ENCODE results near the gene C12orf43. TPM values are rescaled to one million over a fixed set of nuclear protein-coding genes. Genes with fewer than 3 reads are reported as not detected.

C12orf43 gene
- total RNA-seq, 2 donors from 2014 or later, result 12.3 to 12.7 TPM

GRCh38 chr12:121036810-121037326, 20.6 kb upstream of the C12orf43 start:
- ATAC-seq (ENCODE audit: insufficient number of reproducible peaks, low FRiP score, low read depth), result no peak

GRCh38 chr12:121034616-121035305, 18.5 kb upstream of the C12orf43 start:
- TF ChIP-seq CTCF (IDR thresholded peaks at IDR 0.05), result no peak
- ATAC-seq (ENCODE audit: insufficient number of reproducible peaks, low FRiP score, low read depth), result no peak
- Histone ChIP-seq H3K4me1 (ENCODE audit: control insufficient read depth in 1 of 2, low read depth in 2 of 2) (peaks cover 0 to 5% of the 10 kb centered on the region in 2 donors), H3K4me3 (no peak overlapping the region), H3K27ac (no peak overlapping the region), H3K27me3 (replicated peaks; ENCODE audit: insufficient read depth) (no peaks in the 10 kb centered on the region), H3K9me3 (no peaks in the 10 kb centered on the region), H3K36me3 (no peaks in the 10 kb centered on the region)
- no peak for DNase-seq (ENCODE audit: low spot score)

More at GRCh38 chr12:121036810-121037326, 20.6 kb upstream of the C12orf43 start:
- TF ChIP-seq CTCF (IDR thresholded peaks at IDR 0.05), result no peak
- Histone ChIP-seq H3K36me3 (no peaks in the 10 kb centered on the region), H3K4me1 (ENCODE audit: control insufficient read depth in 1 of 2, low read depth in 2 of 2) (peaks cover 0 to 5% of the 10 kb centered on the region in 2 donors), H3K9me3 (no peaks in the 10 kb centered on the region), H3K27me3 (replicated peaks; ENCODE audit: insufficient read depth) (no peaks in the 10 kb centered on the region), H3K4me3 (no peak overlapping the region), H3K27ac (no peak overlapping the region)
- DNase-seq (ENCODE audit: low spot score), result no peak

GRCh38 chr12:121033625-121034349, 17.5 kb upstream of the C12orf43 start:
- no peak for TF ChIP-seq CTCF (IDR thresholded peaks at IDR 0.05)
- ATAC-seq (ENCODE audit: insufficient number of reproducible peaks, low FRiP score, low read depth) (no peak), DNase-seq (ENCODE audit: low spot score) (no peak)
- no peak overlapping the region for H3K27ac ChIP-seq
- H3K36me3 ChIP-seq, result no peaks in the 10 kb centered on the region
- no peaks in the 10 kb centered on the region for H3K27me3 ChIP-seq (replicated peaks; ENCODE audit: insufficient read depth)
- H3K4me3 ChIP-seq, result no peak overlapping the region
- H3K4me1 ChIP-seq (ENCODE audit: control insufficient read depth in 1 of 2, low read depth in 2 of 2), result peaks cover 0 to 1% of the 10 kb centered on the region in 2 donors
- no peaks in the 10 kb centered on the region for H3K9me3 ChIP-seq

- DNase-seq (ENCODE audit: low spot score), result no peak
- no peaks in the 10 kb centered on the region for H3K4me1 ChIP-seq (ENCODE audit: control insufficient read depth in 1 of 2, low read depth in 2 of 2)
- H3K36me3 ChIP-seq, result no peaks in the 10 kb centered on the region
- no peak for ATAC-seq (ENCODE audit: insufficient number of reproducible peaks, low FRiP score, low read depth)
- H3K4me3 ChIP-seq, result no peak overlapping the region
- no peak overlapping the region for H3K27ac ChIP-seq
- no peak for TF ChIP-seq CTCF (IDR thresholded peaks at IDR 0.05)
- H3K9me3 ChIP-seq, result no peaks in the 10 kb centered on the region
- no peaks in the 10 kb centered on the region for H3K27me3 ChIP-seq (replicated peaks; ENCODE audit: insufficient read depth)
Measured at GRCh38 chr12:121030576-121031212, 14.4 kb upstream of the C12orf43 start.

All from thoracic aorta (tissue), 2 donors.